Suppressor macrophage (primary cell): Measurements from ENCODE around the gene GPR35.

Experiments
- DNase-seq, 4 experiments: peaks; one replicate each; pipeline ENCODE4 v3.0.0-alpha.2; 2020 to 2022
- total RNA-seq, 17 experiments: gene quantifications; one replicate each; lab custom pipeline; 2026; ENCODE audit warnings: mixed read lengths in 6 of 17, inconsistent platforms in 3 of 17; lab: John Stamatoyannopoulos, UW

Gene GPR35
- 0.91 to 49.3 (median 8.1) reads per million in 17 experiments for total RNA-seq

- DNase-seq: peak; percentile 92 to 96 (median 95)
Observed at GRCh38 chr2:240624950-240625621, at the start of gene GPR35. GPR35 (plus strand) TSS chr2:240625480; CDS start chr2:240629953, 4,473 bp downstream.

- no peak for DNase-seq
Observed at GRCh38 chr2:240576036-240576435, 49.2 kb upstream of the GPR35 start.

- DNase-seq: no peak
Observed at GRCh38 chr2:240576436-240577205, 48.7 kb upstream of the GPR35 start.

- DNase-seq: no peak
Observed at GRCh38 chr2:240577281-240578109, 47.8 kb upstream of the GPR35 start.

- DNase-seq: no peak
Observed at GRCh38 chr2:240578110-240578450, 47.2 kb upstream of the GPR35 start.

GRCh38 chr2:240578488-240578887 lies 46.8 kb upstream of the GPR35 start:
- no peak for DNase-seq

- DNase-seq: peak in 2 of 4 experiments; percentile 26 to 28
Observed at GRCh38 chr2:240579071-240579762, 46.1 kb upstream of the GPR35 start.

- DNase-seq: peak; percentile 88 to 95 (median 90)
Observed at GRCh38 chr2:240579771-240580614, 45.3 kb upstream of the GPR35 start.

- DNase-seq: no peak
Observed at GRCh38 chr2:240581811-240582210, 43.5 kb upstream of the GPR35 start.

GRCh38 chr2:240582781-240583180 lies 42.5 kb upstream of the GPR35 start:
- DNase-seq: no peak

- no peak for DNase-seq
Observed at GRCh38 chr2:240583774-240584173, 41.5 kb upstream of the GPR35 start.

GRCh38 chr2:240584486-240585031 lies 40.7 kb upstream of the GPR35 start:
- peak; percentile 72 to 89 (median 79) for DNase-seq

- DNase-seq: no peak
Observed at GRCh38 chr2:240585101-240585500, 40.2 kb upstream of the GPR35 start.

- DNase-seq: no peak
Observed at GRCh38 chr2:240585681-240586197, 39.5 kb upstream of the GPR35 start.

- peak; percentile 98 to 99 (median 98) for DNase-seq
Observed at GRCh38 chr2:240586198-240586918, 38.9 kb upstream of the GPR35 start, which contains the start of gene CAPN10. CAPN10 (plus strand) TSS chr2:240586734; CDS start chr2:240586912, 178 bp downstream.

GRCh38 chr2:240586919-240587800 lies 38.1 kb upstream of the GPR35 start:
- DNase-seq: peak in 3 of 4 experiments; percentile 36 to 54 (median 39)

- DNase-seq: no peak
Observed at GRCh38 chr2:240588006-240588655, 37.1 kb upstream of the GPR35 start.

GRCh38 chr2:240588669-240589068 lies 36.6 kb upstream of the GPR35 start:
- DNase-seq: no peak
